WERI-Rb-1 (cell line): ENCODE data around the gene SCIMP.
A peak's percentile ranks its signal among the peaks of the same experiment; 100 is the strongest.

Experiments
- DNase-seq: peaks from one replicate; pipeline ENCODE4 v3.0.0-alpha.2; 2020
- H3K27ac ChIP-seq: fragments of 250-450 bp; sonication (Bioruptor Pico); 2 replicates; pipeline ENCODE4 v1.5.1; 2020; ENCODE audit warnings: mild to moderate bottlenecking, moderate library complexity
- H3K27me3 ChIP-seq: fragments of 250-450 bp; sonication (Bioruptor Pico); 2 replicates; pipeline ENCODE4 v1.5.1; 2021; ENCODE audit warnings: mild to moderate bottlenecking, low read depth, moderate library complexity; ENCODE audit not compliant: insufficient read depth, severe bottlenecking
- H3K36me3 ChIP-seq: fragments of 250-450 bp; sonication (Bioruptor Pico); 2 replicates; pipeline ENCODE4 v1.5.1; 2020; ENCODE audit warnings: mild to moderate bottlenecking, moderate library complexity
- H3K4me3 ChIP-seq: 2 replicates; pipeline ENCODE4 v1.5.1; 2011; ENCODE audit warnings: low read depth, mild to moderate bottlenecking, control low read depth, low read length
- H3K9me3 ChIP-seq: fragments of 250-450 bp; sonication (Bioruptor Pico); 2 replicates; pipeline ENCODE4 v1.5.1; 2021; ENCODE audit warnings: mild to moderate bottlenecking, moderate library complexity; ENCODE audit not compliant: severe bottlenecking
- TF ChIP-seq, protein P1 (sequence below): IDR thresholded peaks from 2 replicates; pipeline ENCODE4 v1.5.1; 2011; ENCODE audit warnings: low read depth, mild to moderate bottlenecking, control low read depth, inconsistent platforms, low read length

Gene SCIMP

DNA sequence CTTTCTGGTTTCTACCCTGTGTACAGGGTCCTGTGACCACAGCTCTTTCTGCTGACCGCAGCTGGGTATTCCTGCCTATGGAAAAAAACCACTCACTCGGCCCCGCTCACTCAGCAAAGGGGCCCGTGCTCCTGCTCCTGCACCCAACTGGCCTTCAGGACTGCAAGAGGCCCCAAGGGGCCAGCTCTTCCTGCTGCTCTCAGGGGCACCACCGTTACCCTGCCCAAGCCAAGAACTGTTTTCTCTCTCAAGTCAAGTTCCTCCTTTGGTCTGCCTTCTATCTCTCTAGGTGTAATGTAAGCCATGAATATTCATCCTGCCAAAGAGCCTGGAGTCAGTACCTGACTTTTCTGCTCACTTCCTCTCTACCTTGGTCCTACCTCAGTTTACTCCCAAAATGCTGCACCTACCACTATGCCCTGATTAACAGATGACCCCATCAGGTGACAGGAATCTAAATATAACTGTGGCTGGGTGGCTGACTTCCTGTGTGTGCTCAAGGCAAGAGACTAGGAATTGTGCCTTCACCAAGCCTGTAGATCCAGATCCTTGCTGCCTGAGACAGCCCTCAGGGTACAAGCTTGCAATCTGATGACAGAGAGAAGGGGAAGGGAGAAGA is 20.4 kb upstream of the SCIMP start:
- no peak overlapping the region for H3K27ac ChIP-seq
- H3K36me3 ChIP-seq, result no peaks in the 10 kb centered on the region
- H3K9me3 ChIP-seq, result no peaks in the 10 kb centered on the region
- no peak for DNase-seq
- H3K4me3 ChIP-seq, result no peak overlapping the region
- H3K27me3 ChIP-seq, result no peaks in the 10 kb centered on the region
- TF ChIP-seq, protein P1, sequence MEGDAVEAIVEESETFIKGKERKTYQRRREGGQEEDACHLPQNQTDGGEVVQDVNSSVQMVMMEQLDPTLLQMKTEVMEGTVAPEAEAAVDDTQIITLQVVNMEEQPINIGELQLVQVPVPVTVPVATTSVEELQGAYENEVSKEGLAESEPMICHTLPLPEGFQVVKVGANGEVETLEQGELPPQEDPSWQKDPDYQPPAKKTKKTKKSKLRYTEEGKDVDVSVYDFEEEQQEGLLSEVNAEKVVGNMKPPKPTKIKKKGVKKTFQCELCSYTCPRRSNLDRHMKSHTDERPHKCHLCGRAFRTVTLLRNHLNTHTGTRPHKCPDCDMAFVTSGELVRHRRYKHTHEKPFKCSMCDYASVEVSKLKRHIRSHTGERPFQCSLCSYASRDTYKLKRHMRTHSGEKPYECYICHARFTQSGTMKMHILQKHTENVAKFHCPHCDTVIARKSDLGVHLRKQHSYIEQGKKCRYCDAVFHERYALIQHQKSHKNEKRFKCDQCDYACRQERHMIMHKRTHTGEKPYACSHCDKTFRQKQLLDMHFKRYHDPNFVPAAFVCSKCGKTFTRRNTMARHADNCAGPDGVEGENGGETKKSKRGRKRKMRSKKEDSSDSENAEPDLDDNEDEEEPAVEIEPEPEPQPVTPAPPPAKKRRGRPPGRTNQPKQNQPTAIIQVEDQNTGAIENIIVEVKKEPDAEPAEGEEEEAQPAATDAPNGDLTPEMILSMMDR, result no peak

DNA sequence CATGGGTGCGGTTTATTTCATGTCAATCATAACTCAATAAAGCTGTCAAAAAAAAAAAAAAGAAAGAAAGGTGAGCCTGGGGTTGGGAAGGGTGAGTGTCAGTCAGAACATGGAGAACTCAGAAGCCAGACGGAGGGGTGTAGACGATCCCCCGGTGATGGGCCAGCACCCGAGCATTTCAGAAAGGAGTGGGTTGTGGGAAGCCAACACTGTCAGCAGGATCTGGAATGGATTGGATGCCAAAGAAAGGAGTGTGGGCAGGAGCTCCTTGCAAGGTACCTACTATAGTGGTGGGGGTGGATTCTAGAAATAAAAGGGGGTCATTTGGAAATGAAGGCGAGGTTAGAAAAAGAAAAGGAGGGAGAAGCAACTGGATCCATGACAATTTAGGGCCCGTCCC is 19.8 kb upstream of the SCIMP start:
- H3K27ac ChIP-seq, result no peak overlapping the region
- H3K4me3 ChIP-seq, result no peak overlapping the region
- H3K36me3 ChIP-seq, result no peaks in the 10 kb centered on the region
- H3K9me3 ChIP-seq, result no peaks in the 10 kb centered on the region
- H3K27me3 ChIP-seq, result no peaks in the 10 kb centered on the region
- TF ChIP-seq, protein P1, result no peak
- DNase-seq, result no peak

GRCh38 chr17:5249615-5250014 is 15.0 kb upstream of the SCIMP start:
- H3K4me3 ChIP-seq, result no peak overlapping the region
- H3K27ac ChIP-seq, result no peak overlapping the region
- no peaks in the 10 kb centered on the region for H3K27me3 ChIP-seq
- no peaks in the 10 kb centered on the region for H3K36me3 ChIP-seq
- TF ChIP-seq, protein P1, result peak; percentile 62
- no peaks in the 10 kb centered on the region for H3K9me3 ChIP-seq
- peak; percentile 65 for DNase-seq

GRCh38 chr17:5248821-5249479 is 14.3 kb upstream of the SCIMP start:
- TF ChIP-seq, protein P1, result no peak
- H3K9me3 ChIP-seq, result no peaks in the 10 kb centered on the region
- no peaks in the 10 kb centered on the region for H3K36me3 ChIP-seq
- no peak for DNase-seq
- H3K4me3 ChIP-seq, result no peak overlapping the region
- H3K27ac ChIP-seq, result no peak overlapping the region
- no peaks in the 10 kb centered on the region for H3K27me3 ChIP-seq

DNA sequence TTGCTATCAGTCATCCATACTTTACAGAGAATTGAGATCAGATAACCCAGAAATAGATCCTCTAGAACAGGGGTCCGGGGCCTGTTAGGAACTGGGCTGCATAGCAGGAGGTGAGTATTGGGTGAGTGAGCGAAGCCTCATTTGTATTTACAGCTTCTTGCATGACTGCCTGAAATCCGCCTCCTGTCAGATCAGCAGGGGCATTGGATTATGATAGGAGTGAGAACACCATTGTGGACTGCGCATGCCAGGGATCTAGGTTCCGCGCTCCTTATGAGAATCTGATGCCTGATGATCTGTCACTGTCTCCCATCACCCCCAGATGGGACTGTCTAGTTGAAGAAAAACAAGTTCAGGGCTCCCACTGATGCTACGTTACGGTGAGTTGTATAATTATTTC is 13.0 kb upstream of the SCIMP start:
- DNase-seq, result peak; percentile 68
- TF ChIP-seq, protein P1, result no peak
- H3K27me3 ChIP-seq, result no peaks in the 10 kb centered on the region
- H3K4me3 ChIP-seq, result no peak overlapping the region; the same call in 1 of the 2 replicates
- no peaks in the 10 kb centered on the region for H3K36me3 ChIP-seq
- H3K9me3 ChIP-seq, result no peaks in the 10 kb centered on the region
- H3K27ac ChIP-seq, result no peak overlapping the region
